GM19025 (cell line): ENCODE data around the gene SYNE2.
"Not testable (repeated sequence)": the region's sequence is repeated elsewhere in the genome, so short reads cannot be mapped to it uniquely, and the experiment has no call there.

Experiments
- ATAC-seq: cut with Tn5 transposase; IDR thresholded peaks from one replicate; pipeline ENCODE4 v1.9.1; 2021; ENCODE audit warnings: mild to moderate bottlenecking, low read depth, moderate library complexity; ENCODE audit not compliant: unreplicated experiment

The SYNE2 gene

DNA sequence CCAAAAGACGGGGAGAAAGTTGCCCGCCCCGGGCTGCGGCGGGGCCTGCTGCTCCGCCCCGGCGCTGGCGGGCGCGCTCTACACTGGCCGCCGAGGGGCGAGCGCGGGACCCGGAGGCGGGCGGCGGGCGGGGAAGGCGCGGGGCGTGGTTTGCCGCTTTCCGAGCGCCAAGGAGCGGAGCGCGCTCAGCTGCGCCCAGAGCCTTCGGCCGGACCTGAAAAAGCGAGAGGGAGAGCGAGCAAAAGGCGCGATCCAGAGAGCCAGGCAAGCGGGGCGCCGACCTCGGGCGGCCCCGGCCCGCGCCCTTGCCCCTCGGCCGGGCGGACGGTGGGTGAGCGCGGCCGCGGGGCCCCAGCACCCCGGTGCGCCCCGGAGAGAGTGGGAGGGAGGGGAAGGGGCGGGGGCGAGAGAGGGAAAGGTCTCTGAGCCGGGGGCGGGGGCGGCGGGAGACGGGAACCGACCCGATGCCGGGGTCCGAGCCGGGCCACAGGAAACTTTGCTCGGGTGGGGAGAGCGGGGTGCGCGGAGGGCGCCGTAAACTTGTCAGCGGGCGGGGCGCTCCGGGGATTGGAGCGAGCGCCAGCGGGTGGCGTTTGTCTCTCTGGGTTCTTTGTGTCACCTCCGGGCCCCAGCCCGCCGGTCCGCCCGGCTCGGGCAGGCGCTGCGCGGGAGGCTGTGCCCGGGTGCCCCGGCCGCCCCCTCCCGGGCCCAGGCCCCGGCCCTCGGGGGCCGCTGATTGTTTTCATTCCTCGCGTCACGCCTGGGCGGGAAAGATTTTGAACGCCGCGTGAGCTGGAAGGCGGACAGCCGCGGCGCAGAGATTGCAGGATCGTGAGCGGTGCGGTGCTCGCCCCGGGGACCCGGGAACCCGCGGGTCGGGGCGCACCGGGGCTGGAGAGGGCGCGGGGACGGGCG is at the start of gene SYNE2:
Gene SYNE2 (plus strand): TSS at position 188 of the 915 bp plus-strand sequence. CDS start 56,145 bp downstream, outside the sequence.
- ATAC-seq = peak; percentile 84

DNA sequence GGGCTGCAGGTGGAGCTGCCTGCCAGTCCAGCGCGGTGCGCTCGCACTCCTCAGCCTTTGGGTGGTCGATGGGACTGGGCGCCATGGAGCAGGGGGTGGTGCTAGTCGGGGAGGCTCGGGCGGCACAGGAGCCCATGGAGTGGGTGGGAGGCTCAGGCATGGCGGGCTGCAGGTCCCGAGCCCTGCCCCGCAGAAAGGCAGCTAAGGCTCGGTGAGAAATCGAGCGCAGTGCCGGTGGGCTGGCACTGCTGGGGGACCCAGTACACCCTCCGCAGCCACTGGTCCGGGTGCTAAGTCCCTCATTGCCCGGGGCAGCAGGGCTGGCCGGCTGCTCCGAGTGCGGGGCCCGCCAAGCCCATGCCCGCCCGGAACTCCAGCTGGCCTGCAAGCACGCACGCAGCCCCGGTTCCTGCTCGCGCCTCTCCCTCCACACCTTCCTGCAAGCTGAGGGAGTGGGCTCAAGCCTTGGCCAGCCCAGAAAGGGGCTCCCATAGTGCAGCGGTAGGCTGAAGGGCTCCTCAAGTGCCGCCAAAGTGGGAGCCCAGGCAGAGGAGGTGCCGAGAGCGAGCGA is 49.5 kb upstream of the SYNE2 start:
- not testable (repeated sequence) for ATAC-seq

GRCh38 chr14:63806064-63806463 is 46.7 kb upstream of the SYNE2 start:
- not testable (repeated sequence) for ATAC-seq

GRCh38 chr14:63811692-63812091 is 41.1 kb upstream of the SYNE2 start:
- not testable (repeated sequence) for ATAC-seq

- no peak for ATAC-seq
Observed at GRCh38 chr14:63833728-63834127, 19.1 kb upstream of the SYNE2 start.

- ATAC-seq = no peak
Observed at GRCh38 chr14:63840981-63841380, 11.8 kb upstream of the SYNE2 start.

- ATAC-seq = no peak
Observed at GRCh38 chr14:63843796-63844195, 9.0 kb upstream of the SYNE2 start.

DNA sequence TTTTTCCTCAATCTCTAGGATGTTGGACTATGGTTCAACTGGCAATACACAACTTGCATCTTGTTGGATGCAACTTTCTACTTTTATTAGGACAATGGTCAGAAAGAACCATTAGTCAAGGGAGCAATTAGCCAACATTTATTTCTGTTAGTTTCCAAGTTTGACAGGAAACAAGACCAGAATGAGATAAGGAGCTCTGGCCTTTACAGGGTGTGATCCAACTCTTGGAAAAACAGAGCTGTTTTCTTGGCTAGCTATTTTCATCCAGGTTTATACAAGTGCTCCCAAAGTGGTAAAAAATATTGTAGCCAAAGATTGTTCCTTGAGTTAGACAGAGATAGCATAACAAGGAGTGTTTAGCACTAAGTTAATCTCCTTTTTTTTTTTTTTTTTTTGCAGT is 3.9 kb upstream of the SYNE2 start:
- no peak for ATAC-seq

DNA sequence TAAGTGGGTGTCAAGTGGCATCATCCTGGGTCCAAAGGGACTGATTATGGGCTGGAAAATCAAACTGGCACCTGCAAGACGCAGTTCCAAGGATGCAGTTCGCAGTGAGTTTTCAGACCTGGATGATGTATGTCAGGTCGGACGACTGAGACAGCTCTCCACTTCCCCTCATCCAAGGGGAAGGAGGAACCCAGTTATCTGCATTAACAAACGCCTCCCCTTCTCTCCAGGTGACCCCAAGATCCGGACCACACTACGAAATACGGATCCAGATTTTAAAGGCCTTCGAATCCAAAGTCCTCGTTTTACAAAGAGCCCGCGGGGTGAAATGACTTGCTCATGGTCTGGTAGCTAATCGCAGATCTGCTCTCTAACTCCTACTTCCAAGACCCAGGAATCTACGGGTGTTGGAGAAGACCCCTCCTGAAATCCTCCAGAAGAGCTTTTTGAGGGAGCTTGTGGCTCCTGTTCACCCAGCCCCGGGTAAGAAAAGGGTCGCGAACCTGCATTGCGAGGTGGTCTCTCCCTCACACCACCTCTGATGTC is 460 bp upstream of the SYNE2 start:
- no peak for ATAC-seq

- ATAC-seq = no peak
Observed at GRCh38 chr14:63853831-63854293, 1.1 kb downstream of the SYNE2 start.

GRCh38 chr14:63854330-63854729 is 1.5 kb downstream of the SYNE2 start:
- no peak for ATAC-seq

DNA sequence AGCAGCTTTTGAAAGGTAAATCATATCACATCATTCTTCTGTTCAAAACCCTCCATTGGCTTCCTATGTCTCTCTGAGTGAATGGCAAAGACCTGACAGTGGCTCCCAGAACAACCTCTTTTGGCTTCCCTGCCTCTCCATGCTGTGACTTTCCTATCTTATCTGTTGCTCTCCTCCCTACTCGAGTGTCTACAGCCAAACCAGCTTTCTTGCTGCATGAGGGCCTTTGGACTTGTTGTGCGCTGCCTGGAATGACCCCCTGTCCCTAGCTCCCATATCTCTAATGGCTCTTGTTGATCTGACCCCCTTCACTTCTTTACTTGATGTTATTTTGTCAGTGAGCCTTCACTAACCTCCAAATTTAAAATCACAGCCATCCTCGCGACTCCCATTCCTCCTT is 2.5 kb downstream of the SYNE2 start:
- ATAC-seq = no peak

- ATAC-seq = no peak
Observed at GRCh38 chr14:63857466-63858030, 4.7 kb downstream of the SYNE2 start.

GRCh38 chr14:63860146-63860545 is 7.3 kb downstream of the SYNE2 start:
- no peak for ATAC-seq

- no peak for ATAC-seq
Observed at GRCh38 chr14:63862163-63862562, 9.4 kb downstream of the SYNE2 start.

- no peak for ATAC-seq
Observed at GRCh38 chr14:63863004-63863403, 10.2 kb downstream of the SYNE2 start.

DNA sequence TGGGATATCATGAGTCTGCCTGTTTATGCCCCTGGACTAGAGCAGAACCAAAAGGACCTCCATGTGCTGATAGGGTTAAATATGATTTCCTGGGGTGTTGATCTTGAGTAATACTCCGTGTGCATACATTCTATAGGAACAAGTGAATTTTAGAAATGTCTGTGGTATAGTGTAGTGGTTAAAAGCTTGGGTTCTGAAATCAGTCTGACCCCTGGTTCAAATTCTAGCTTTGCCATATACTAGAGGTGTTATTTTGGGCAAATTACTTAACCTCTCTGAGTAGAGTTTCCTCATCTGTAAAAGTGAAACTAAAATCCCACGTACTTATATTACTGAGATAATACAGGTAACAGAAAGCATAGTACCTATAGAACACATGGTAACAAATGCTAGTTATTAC is 12.0 kb downstream of the SYNE2 start:
- not testable (repeated sequence) for ATAC-seq

DNA sequence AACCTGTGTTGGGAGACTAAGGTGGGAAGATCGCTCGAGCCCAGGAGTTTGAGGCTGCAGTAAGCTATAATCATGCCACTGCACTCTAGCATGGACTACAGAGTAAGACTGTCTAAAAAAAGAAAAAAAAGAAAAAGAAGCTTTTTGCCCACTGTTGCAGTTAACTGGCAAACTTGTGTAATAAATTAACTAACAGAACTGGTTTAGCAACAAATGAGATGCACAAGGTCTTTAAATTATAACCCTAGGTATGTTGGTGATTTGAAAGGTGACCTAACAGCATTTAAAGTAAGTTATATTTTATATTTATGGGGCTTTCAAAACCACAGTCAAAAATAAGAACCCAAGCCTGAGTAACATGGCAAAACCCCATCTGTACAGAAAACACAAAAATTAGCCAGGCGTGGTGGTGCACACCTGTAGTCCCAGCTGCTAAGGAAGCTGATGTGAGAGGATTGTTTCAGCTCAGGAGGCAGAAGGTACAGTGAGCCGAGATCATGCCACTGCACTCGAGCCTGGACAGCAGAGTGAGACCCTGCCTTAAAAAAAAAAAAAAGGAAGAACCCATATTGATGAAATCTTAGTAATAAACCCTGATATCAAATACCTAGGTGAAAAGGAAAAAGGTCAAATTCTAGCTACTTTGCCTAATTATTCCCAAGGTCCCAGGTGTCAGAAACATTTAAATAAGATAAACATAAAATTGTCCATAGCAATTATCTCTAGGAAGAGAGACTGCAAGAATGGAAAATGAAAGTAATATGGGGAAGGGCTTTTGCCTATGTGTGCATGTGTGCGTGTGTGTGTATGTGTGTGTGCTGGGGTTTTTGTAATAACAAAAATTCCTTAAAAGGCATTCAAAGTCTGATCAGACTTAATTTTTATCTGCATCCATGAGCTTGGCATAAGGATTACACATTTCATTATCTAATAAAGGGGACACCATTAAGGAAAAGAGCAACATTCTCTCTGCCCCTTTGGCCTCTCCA is 15.4 kb downstream of the SYNE2 start:
- ATAC-seq = no peak

DNA sequence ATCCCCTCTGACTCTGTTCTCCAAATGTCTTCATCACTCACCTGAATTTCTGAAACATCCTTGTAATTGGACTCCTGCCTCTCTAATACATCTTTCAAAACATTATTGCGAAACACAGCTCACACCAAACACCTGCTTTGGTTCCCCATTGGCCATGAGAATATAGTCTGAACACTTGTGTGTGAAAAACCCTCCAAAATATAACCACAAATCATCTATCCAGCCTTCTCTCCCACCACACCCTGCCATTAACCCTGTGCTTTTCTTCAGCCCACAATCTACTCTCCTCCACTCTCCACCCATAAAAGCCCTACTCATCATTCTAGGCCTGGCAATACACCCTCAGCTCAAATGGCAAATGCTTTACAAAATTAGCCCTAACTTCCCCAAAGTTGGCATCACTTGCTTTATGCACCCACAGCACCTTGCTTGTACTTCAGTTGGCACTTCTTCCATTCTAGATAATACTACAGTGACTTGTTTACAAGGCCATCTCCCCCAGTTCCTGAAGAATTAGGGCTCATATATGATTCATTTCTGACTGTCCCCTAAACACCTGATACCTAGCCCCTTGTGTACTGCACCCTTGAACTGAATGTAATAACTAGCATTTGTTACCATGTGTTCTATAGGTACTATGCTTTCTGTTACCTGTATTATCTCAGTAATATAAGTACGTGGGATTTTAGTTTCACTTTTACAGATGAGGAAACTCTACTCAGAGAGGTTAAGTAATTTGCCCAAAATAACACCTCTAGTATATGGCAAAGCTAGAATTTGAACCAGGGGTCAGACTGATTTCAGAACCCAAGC is 17.3 kb downstream of the SYNE2 start:
- ATAC-seq = not testable (repeated sequence)
